Common myeloid progenitor, CD34-positive (primary cell): ENCODE measurements around the gene SH3TC1.

Experiments used
- CTCF ChIA-PET: fragments of 350-600 bp; sonication (Branson Sonifier 250); formaldehyde crosslinking; loops from one replicate; lab custom pipeline; 2021; ENCODE audit warnings: antibody characterized with exemption; lab: Charles Lee
- POLR2A ChIA-PET: fragments of 350-600 bp; sonication (Branson Sonifier 250); formaldehyde crosslinking; loops from one replicate; lab custom pipeline; 2021; ENCODE audit warnings: antibody characterized with exemption; lab: Charles Lee
- DNase-seq, 3 donors: peaks; one replicate each; pipeline versions ENCODE4 v3.0.0 to v3.0.0-alpha.2; 2013
- H3K27ac ChIP-seq, 2 experiments: 1 replicate in 1 of 2; 2 replicates in 1 of 2; pipeline ENCODE4 v1.7.0; 2013; ENCODE audit warnings: inconsistent platforms in 2 of 2, low read length in 2 of 2, mild to moderate bottlenecking in 2 of 2, low read depth in 1 of 2, moderate library complexity in 1 of 2; ENCODE audit not compliant: severe bottlenecking in 2 of 2, insufficient read depth in 1 of 2, poor library complexity in 1 of 2
- H3K27me3 ChIP-seq, 5 experiments: replicated peaks in 2 of 5; 1 replicate in 3 of 5; 2 replicates in 2 of 5; pipeline versions ENCODE4 v1.6.1 to v1.7.0; 2013; ENCODE audit warnings: low read length in 4 of 5, mild to moderate bottlenecking in 2 of 5, moderate library complexity in 2 of 5, inconsistent platforms in 1 of 5; ENCODE audit not compliant: insufficient read depth in 5 of 5, control insufficient read depth in 4 of 5
- H3K36me3 ChIP-seq, 4 experiments: 1 replicate in 2 of 4; 2 replicates in 2 of 4; pipeline versions ENCODE4 v1.6.1 to v1.7.0; 2013; ENCODE audit warnings: low read length in 3 of 4, control low read depth in 1 of 4, mild to moderate bottlenecking in 1 of 4; ENCODE audit not compliant: control insufficient read depth in 4 of 4, insufficient read depth in 4 of 4
- H3K4me1 ChIP-seq, 4 experiments: 1 replicate in 3 of 4; 2 replicates in 1 of 4; pipeline versions ENCODE4 v1.6.1 to v1.7.1; 2013; ENCODE audit warnings: low read length in 3 of 4, mild to moderate bottlenecking in 3 of 4, control low read depth in 1 of 4, inconsistent platforms in 1 of 4, moderate library complexity in 1 of 4; ENCODE audit not compliant: control insufficient read depth in 4 of 4, insufficient read depth in 4 of 4; ENCODE audit errors: control extremely low read depth in 1 of 4
- H3K4me3 ChIP-seq, 7 experiments: 1 replicate in 4 of 7; 2 replicates in 3 of 7; pipeline versions ENCODE4 v1.5.1 to v1.7.0; 2013; ENCODE audit warnings: mild to moderate bottlenecking in 7 of 7, low read length in 6 of 7, moderate library complexity in 6 of 7, inconsistent platforms in 2 of 7, low read depth in 2 of 7, control low read depth in 1 of 7; ENCODE audit not compliant: insufficient read depth in 4 of 7, control insufficient read depth in 1 of 7; ENCODE audit errors: extremely low read depth in 1 of 7
- H3K9me3 ChIP-seq, 5 experiments: 1 replicate in 4 of 5; 2 replicates in 1 of 5; pipeline versions ENCODE4 v1.6.1 to v1.7.1; 2013; ENCODE audit warnings: low read length in 4 of 5, mild to moderate bottlenecking in 2 of 5, inconsistent platforms in 1 of 5, low read depth in 1 of 5, moderate library complexity in 1 of 5; ENCODE audit not compliant: control insufficient read depth in 4 of 5, insufficient read depth in 2 of 5; ENCODE audit errors: control extremely low read depth in 1 of 5
- WGBS: methylation state at CpG from one replicate; pipeline ENCODE4 v1.1.5; 2013; ENCODE audit not compliant: insufficient coverage; 5-methylcytosine and 5-hydroxymethylcytosine counted together

Gene SH3TC1

GRCh38 chr4:8182858-8183725 lies 16.0 kb upstream of the SH3TC1 start:
- DNase-seq, result no peak
- ChIA-PET CTCF (interaction anchor here (2.0 kb wide), 1 partner anchor 11 kb away, joined by 14 read pairs; no protein-coding TSS in a partner anchor), POLR2A (no interaction called here)
- no peak overlapping the region for H3K27ac ChIP-seq
- 94% methylated on average over 21 of the region's 25 CpGs for WGBS
- peaks cover 0 to 3% (median 2%) of the 10 kb centered on the region in 4 experiments for H3K4me1 ChIP-seq
- H3K36me3 ChIP-seq, result no peaks in the 10 kb centered on the region
- H3K4me3 ChIP-seq, result no peak overlapping the region
- H3K9me3 ChIP-seq, result no peaks in the 10 kb centered on the region
- H3K27me3 ChIP-seq, result no peaks in the 10 kb centered on the region

GRCh38 chr4:8184061-8184460 lies 15.0 kb upstream of the SH3TC1 start:
- CTCF ChIA-PET, result interaction anchor here (1.0 kb wide), 1 partner anchor 10 kb away, joined by 3 read pairs; no protein-coding TSS in a partner anchor
- H3K36me3 ChIP-seq, result no peaks in the 10 kb centered on the region
- H3K4me3 ChIP-seq, result no peak overlapping the region
- 98% methylated on average over 4 of the region's 4 CpGs for WGBS
- peaks cover 0 to 12% (median 11%) of the 10 kb centered on the region in 4 experiments for H3K4me1 ChIP-seq
- H3K27ac ChIP-seq, result no peak overlapping the region
- POLR2A ChIA-PET, result no interaction called here
- H3K9me3 ChIP-seq, result no peaks in the 10 kb centered on the region
- H3K27me3 ChIP-seq, result no peaks in the 10 kb centered on the region
- no peak for DNase-seq

GRCh38 chr4:8185295-8185694 lies 13.8 kb upstream of the SH3TC1 start:
- no peak for DNase-seq
- CTCF ChIA-PET, result interaction anchor here (1.2 to 2.3 kb wide), 3 partner anchors 9 to 218 kb away, joined by 3 to 16 read pairs (median 5); no protein-coding TSS in a partner anchor
- H3K27me3 ChIP-seq, result no peaks in the 10 kb centered on the region
- WGBS, result 97% methylated on average over 8 of the region's 9 CpGs
- H3K4me1 ChIP-seq, result peaks cover 0 to 24% (median 23%) of the 10 kb centered on the region in 4 experiments
- H3K9me3 ChIP-seq, result no peaks in the 10 kb centered on the region
- POLR2A ChIA-PET, result interaction anchor here (1.3 kb wide), 1 partner anchor 46 kb away, joined by 3 read pairs; no protein-coding TSS in a partner anchor
- H3K4me3 ChIP-seq, result no peak overlapping the region
- no peaks in the 10 kb centered on the region for H3K36me3 ChIP-seq
- H3K27ac ChIP-seq, result no peak overlapping the region

GRCh38 chr4:8185930-8186329 lies 13.2 kb upstream of the SH3TC1 start:
- Histone ChIP-seq H3K4me1 (peaks cover 0 to 31% (median 29%) of the 10 kb centered on the region in 4 experiments), H3K9me3 (no peaks in the 10 kb centered on the region), H3K27ac (no peak overlapping the region), H3K27me3 (no peaks in the 10 kb centered on the region), H3K36me3 (no peaks in the 10 kb centered on the region), H3K4me3 (no peak overlapping the region)
- 88% methylated on average over 6 of the region's 9 CpGs for WGBS
- CTCF ChIA-PET, result interaction anchor here (1.2 to 2.3 kb wide), 3 partner anchors 10 to 217 kb away, joined by 3 to 16 read pairs (median 5); no protein-coding TSS in a partner anchor
- POLR2A ChIA-PET, result interaction anchor here (1.3 kb wide), 1 partner anchor 45 kb away, joined by 3 read pairs; no protein-coding TSS in a partner anchor
- no peak for DNase-seq

GRCh38 chr4:8188085-8188484 lies 11.0 kb upstream of the SH3TC1 start:
- H3K4me1 ChIP-seq, result peaks cover 0 to 51% (median 47%) of the 10 kb centered on the region in 4 experiments
- H3K27ac ChIP-seq, result no peak overlapping the region
- no peaks in the 10 kb centered on the region for H3K27me3 ChIP-seq
- 93% methylated on average over 8 of the region's 12 CpGs for WGBS
- H3K4me3 ChIP-seq, result no peak overlapping the region
- no peaks in the 10 kb centered on the region for H3K36me3 ChIP-seq
- no peak for DNase-seq
- ChIA-PET POLR2A (no interaction called here), CTCF (interaction anchor here (0.7 to 2.2 kb wide), 3 partner anchors 12 to 215 kb away, joined by 3 to 17 read pairs (median 4); no protein-coding TSS in a partner anchor)
- H3K9me3 ChIP-seq, result no peaks in the 10 kb centered on the region

GRCh38 chr4:8188743-8189550 lies 10.1 kb upstream of the SH3TC1 start:
- CTCF ChIA-PET, result interaction anchor here (1.1 to 2.2 kb wide), 2 partner anchors 13 to 214 kb away, joined by 4 to 17 read pairs; no protein-coding TSS in a partner anchor
- no peaks in the 10 kb centered on the region for H3K27me3 ChIP-seq
- POLR2A ChIA-PET, result interaction anchor here (0.6 kb wide), 1 partner anchor 30 kb away, joined by 3 read pairs; no protein-coding TSS in a partner anchor
- no peaks in the 10 kb centered on the region for H3K9me3 ChIP-seq
- DNase-seq, result peak in 1 of 3 donors; percentile 52
- peaks cover 0 to 57% (median 52%) of the 10 kb centered on the region in 4 experiments for H3K4me1 ChIP-seq
- no peaks in the 10 kb centered on the region for H3K36me3 ChIP-seq
- no peak overlapping the region for H3K27ac ChIP-seq
- WGBS, result 52% methylated on average over 28 of the region's 29 CpGs
- H3K4me3 ChIP-seq, result no peak overlapping the region
